Caco-2 (cell line): ENCODE data around the gene VMAC. TPM values are rescaled to one million over a fixed set of nuclear protein-coding genes. Genes with fewer than 3 reads are reported as not detected.
A peak's percentile ranks its signal among the peaks of the same experiment; 100 is the strongest.

ENCODE experiments used
- BruUV-seq: library from RNA; stranded (reverse); fragments of 400-500 nt; replicated peaks from 2 replicates; lab custom pipeline; 2021; lab: Mats Ljungman, UMichigan
- CTCF ChIA-PET: fragments of 300-600 bp; sonication (Branson Sonifier 250); formaldehyde crosslinking; loops from one replicate; lab custom pipeline; 2022; ENCODE audit warnings: antibody characterized with exemption; lab: Charles Lee
- POLR2A ChIA-PET: fragments of 300-600 bp; sonication (Branson Sonifier 250); formaldehyde crosslinking; loops from one replicate; lab custom pipeline; 2022; ENCODE audit warnings: antibody characterized with exemption; lab: Charles Lee
- DNase-seq, 2 experiments: peaks; one replicate each; pipeline versions ENCODE4 v3.0.0 to v3.0.0-alpha.2; 2020 to 2022
- H3K27me3 ChIP-seq: replicated peaks from 2 replicates; pipeline ENCODE4 v1.6.0; 2011; ENCODE audit warnings: low read length; ENCODE audit not compliant: control insufficient read depth, insufficient read depth
- H3K36me3 ChIP-seq: 2 replicates; pipeline ENCODE4 v1.5.1; 2011; ENCODE audit warnings: low read length; ENCODE audit not compliant: control insufficient read depth, insufficient read depth
- H3K4me1 ChIP-seq: fragments of 250-450 bp; sonication (Bioruptor Pico); 2 replicates; pipeline ENCODE4 v1.5.1; 2020; ENCODE audit warnings: mild to moderate bottlenecking
- H3K4me3 ChIP-seq: 2 replicates; pipeline ENCODE4 v1.5.1; 2011; ENCODE audit warnings: low read depth, mild to moderate bottlenecking, control low read depth, low read length
- H3K9me3 ChIP-seq: fragments of 250-450 bp; sonication (Bioruptor Pico); 2 replicates; pipeline ENCODE4 v1.5.1; 2020; ENCODE audit warnings: mild to moderate bottlenecking, moderate library complexity
- H3K27ac Mint-ChIP-seq: one replicate; pipeline ENCODE4 v1.8.0; 2022; ENCODE audit warnings: mixed read lengths; ENCODE audit not compliant: unreplicated experiment
- H3K27me3 Mint-ChIP-seq: one replicate; pipeline ENCODE4 v1.8.0; 2022; ENCODE audit warnings: mixed read lengths; ENCODE audit not compliant: insufficient read depth, unreplicated experiment
- H3K36me3 Mint-ChIP-seq: one replicate; pipeline ENCODE4 v1.8.0; 2022; ENCODE audit warnings: mild to moderate bottlenecking, mixed read lengths; ENCODE audit not compliant: insufficient read depth, unreplicated experiment
- H3K4me1 Mint-ChIP-seq: one replicate; pipeline ENCODE4 v1.8.0; 2022; ENCODE audit warnings: low read depth, mixed read lengths; ENCODE audit not compliant: unreplicated experiment
- H3K4me3 Mint-ChIP-seq: one replicate; pipeline ENCODE4 v1.8.0; 2022; ENCODE audit warnings: mild to moderate bottlenecking, moderate library complexity, mixed read lengths; ENCODE audit not compliant: unreplicated experiment
- H3K9me3 Mint-ChIP-seq: one replicate; pipeline ENCODE4 v1.8.0; 2022; ENCODE audit warnings: mixed read lengths; ENCODE audit not compliant: unreplicated experiment
- intact Hi-C: fragments of 100-400 bp; cut with micrococcal nuclease; formaldehyde crosslinking; loops from one replicate; pipeline ENCODE4 v1.10.0; 2022; ENCODE audit not compliant: unreplicated experiment
- total RNA-seq: library from RNA; stranded (reverse); gene quantifications from 2 replicates; pipeline ENCODE4 v1.2.3, GENCODE V29; 2022
- TF ChIP-seq, protein P1 (sequence below), 2 experiments: fragments of 200-600 bp in 1 of 2; IDR thresholded peaks; 1 replicate in 1 of 2; 2 replicates in 1 of 2; pipeline versions ENCODE4 v1.5.1 to v1.8.0; 2011 to 2022; ENCODE audit warnings: antibody characterized with exemption in 1 of 2, control low read depth in 1 of 2, inconsistent platforms in 1 of 2, low read depth in 1 of 2, low read length in 1 of 2, mild to moderate bottlenecking in 1 of 2, moderate library complexity in 1 of 2; ENCODE audit not compliant: insufficient read depth in 1 of 2, severe bottlenecking in 1 of 2, unreplicated experiment in 1 of 2

Gene VMAC
- total RNA-seq, 1 experiment from 2014 or later, result 4.8 TPM

DNA sequence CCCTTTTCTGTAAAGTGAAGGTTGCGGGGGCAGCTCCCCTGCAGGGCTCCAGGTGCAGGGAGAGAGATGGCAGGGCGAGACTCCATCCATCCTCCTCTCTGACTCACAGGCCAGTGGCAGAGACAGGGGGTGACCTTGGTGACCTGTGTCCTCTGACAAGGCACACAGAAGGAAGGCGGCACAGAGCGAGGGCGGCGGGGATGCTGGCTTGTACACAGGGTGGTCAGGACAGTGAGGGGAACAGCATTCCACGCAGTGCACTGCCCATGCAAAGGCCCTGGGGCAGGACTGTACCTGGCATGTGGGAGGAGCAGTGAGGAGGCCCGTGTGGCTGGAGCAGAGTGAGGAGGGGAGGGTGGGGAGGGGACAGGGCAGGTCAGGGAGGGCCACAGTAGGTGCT, 8.8 kb upstream of the VMAC start:
- intact Hi-C loops, result no loop called here
- no peaks in the 10 kb centered on the region; the same call in 1 of the 2 replicates for H3K36me3 ChIP-seq
- H3K4me3 ChIP-seq, result no peak overlapping the region
- Mint-ChIP-seq H3K36me3 (peaks cover 41% of the 10 kb centered on the region), H3K27me3 (no peaks in the 10 kb centered on the region), H3K4me3 (no peak overlapping the region), H3K27ac (no peak overlapping the region), H3K4me1 (no peaks in the 10 kb centered on the region), H3K9me3 (no peaks in the 10 kb centered on the region)
- no TSS peak for BruUV-seq
- no peaks in the 10 kb centered on the region for H3K27me3 ChIP-seq
- H3K4me1 ChIP-seq, result no peaks in the 10 kb centered on the region
- DNase-seq, result no peak
- no peaks in the 10 kb centered on the region for H3K9me3 ChIP-seq
- ChIA-PET POLR2A (no interaction called here), CTCF (no interaction called here)
- TF ChIP-seq, protein P1, sequence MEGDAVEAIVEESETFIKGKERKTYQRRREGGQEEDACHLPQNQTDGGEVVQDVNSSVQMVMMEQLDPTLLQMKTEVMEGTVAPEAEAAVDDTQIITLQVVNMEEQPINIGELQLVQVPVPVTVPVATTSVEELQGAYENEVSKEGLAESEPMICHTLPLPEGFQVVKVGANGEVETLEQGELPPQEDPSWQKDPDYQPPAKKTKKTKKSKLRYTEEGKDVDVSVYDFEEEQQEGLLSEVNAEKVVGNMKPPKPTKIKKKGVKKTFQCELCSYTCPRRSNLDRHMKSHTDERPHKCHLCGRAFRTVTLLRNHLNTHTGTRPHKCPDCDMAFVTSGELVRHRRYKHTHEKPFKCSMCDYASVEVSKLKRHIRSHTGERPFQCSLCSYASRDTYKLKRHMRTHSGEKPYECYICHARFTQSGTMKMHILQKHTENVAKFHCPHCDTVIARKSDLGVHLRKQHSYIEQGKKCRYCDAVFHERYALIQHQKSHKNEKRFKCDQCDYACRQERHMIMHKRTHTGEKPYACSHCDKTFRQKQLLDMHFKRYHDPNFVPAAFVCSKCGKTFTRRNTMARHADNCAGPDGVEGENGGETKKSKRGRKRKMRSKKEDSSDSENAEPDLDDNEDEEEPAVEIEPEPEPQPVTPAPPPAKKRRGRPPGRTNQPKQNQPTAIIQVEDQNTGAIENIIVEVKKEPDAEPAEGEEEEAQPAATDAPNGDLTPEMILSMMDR (IDR thresholded peaks at IDR 0.05; ENCODE audit: insufficient read depth in 1 of 2, low read depth in 1 of 2, low read length in 1 of 2, severe bottlenecking in 1 of 2, unreplicated experiment in 1 of 2), result no peak

DNA sequence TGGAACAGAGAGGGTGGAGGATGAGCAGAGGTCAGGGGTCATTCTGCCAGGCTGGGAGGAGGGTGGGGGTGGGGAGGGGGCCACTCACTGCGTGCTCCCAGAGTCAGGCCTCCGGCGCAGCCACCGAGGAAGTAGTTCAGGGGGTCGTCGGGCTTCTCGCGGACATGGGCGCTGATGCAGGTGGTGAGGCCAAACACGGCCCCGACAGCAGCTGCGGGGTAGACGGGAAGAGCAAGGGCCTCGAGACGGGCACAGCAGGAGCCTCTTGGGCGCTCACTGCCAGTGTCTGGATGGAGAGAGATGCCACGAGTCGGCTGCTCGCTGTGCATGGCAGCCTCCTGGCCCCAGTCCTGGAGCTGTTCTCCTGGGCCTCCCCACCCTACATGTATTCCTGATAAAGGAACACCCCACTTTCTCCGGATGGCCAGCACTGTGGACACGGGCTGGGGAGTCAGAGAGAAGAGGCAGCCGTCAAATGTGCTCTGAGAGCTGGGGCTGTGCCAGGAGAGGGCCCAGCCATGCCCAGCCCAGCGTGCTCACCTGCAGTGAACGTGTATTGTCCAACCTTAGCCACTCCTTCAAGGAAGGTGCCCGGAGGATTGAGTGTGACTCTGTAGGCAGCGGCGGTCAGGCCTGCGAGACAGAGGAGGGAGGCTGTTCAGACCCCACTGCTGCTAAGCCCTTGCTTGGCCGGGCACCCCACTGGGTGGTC, 8.2 kb upstream of the VMAC start:
- Histone ChIP-seq H3K4me3 (no peak overlapping the region), H3K9me3 (no peaks in the 10 kb centered on the region), H3K4me1 (no peaks in the 10 kb centered on the region), H3K36me3 (no peaks in the 10 kb centered on the region; the same call in 1 of the 2 replicates), H3K27me3 (no peaks in the 10 kb centered on the region)
- H3K9me3 Mint-ChIP-seq, result no peaks in the 10 kb centered on the region
- DNase-seq, result no peak
- intact Hi-C loops, result no loop called here
- no TSS peak for BruUV-seq
- ChIA-PET CTCF (interaction anchor here (1.3 kb wide), 1 partner anchor 93 kb away, joined by 3 read pairs; no protein-coding TSS in a partner anchor), POLR2A (interaction anchor here (0.5 kb wide), 1 partner anchor 61 kb away, joined by 3 read pairs; no protein-coding TSS in a partner anchor)
- TF ChIP-seq, protein P1 (IDR thresholded peaks at IDR 0.05; ENCODE audit: insufficient read depth in 1 of 2, low read depth in 1 of 2, low read length in 1 of 2, severe bottlenecking in 1 of 2, unreplicated experiment in 1 of 2), result no peak
- H3K4me3 Mint-ChIP-seq, result no peak overlapping the region
- no peaks in the 10 kb centered on the region for H3K4me1 Mint-ChIP-seq
- no peaks in the 10 kb centered on the region for H3K27me3 Mint-ChIP-seq
- H3K36me3 Mint-ChIP-seq, result peaks cover 35% of the 10 kb centered on the region
- H3K27ac Mint-ChIP-seq, result no peak overlapping the region

DNA sequence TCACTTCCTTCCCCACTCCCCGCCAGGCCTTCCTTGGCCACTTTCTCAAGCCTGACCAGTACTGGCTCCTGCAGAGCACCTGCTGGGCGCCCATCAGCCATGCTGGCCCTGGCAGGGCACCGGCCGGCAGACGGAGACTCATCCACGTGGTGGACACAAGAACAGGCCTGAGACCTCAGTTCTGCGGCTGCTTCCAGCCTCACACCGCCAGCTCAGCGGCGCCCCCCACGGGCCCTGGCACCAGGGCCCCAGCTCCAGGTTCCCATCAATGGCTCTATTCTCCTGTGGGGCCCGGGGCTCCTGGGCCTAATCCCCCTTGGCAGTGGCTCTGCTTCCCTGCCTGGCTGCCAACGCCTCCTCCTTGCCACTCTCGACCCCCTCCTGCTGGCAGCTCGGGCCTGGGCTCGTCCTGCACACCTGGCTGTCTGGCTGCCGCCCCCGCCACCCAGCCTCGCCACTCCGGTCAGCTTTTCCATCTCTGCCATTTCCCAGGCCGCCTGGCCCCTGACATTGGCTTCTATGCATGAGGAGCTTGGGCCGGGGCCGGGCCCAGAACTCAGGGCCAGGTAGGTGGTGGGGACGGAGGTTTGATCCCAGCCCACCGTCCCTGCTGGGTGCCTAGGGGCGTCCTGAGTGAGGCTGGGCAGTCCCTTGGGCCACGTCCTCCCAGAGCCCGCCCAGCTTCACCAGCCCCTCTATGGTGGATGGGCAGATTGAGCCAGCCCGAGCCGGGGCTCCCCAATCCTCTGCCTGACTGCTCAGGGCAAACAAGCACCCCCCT, 7.3 kb upstream of the VMAC start:
- TF ChIP-seq, protein P1 (IDR thresholded peaks at IDR 0.05; ENCODE audit: insufficient read depth in 1 of 2, low read depth in 1 of 2, low read length in 1 of 2, severe bottlenecking in 1 of 2, unreplicated experiment in 1 of 2), result peak in 1 of 2 experiments; percentile 19
- Mint-ChIP-seq H3K27me3 (no peaks in the 10 kb centered on the region), H3K27ac (peak overlapping the region; percentile 66), H3K36me3 (peaks cover 28% of the 10 kb centered on the region), H3K9me3 (no peaks in the 10 kb centered on the region), H3K4me1 (no peaks in the 10 kb centered on the region), H3K4me3 (no peak overlapping the region)
- Histone ChIP-seq H3K9me3 (no peaks in the 10 kb centered on the region), H3K4me1 (no peaks in the 10 kb centered on the region), H3K36me3 (no peaks in the 10 kb centered on the region; the same call in 1 of the 2 replicates), H3K4me3 (no peak overlapping the region), H3K27me3 (no peaks in the 10 kb centered on the region)
- ChIA-PET CTCF (interaction anchor here (1.3 kb wide), 1 partner anchor 93 kb away, joined by 3 read pairs; no protein-coding TSS in a partner anchor), POLR2A (interaction anchor here (0.5 kb wide), 1 partner anchor 60 kb away, joined by 3 read pairs; no protein-coding TSS in a partner anchor)
- intact Hi-C loops, result no loop called here
- BruUV-seq, result no TSS peak
- no peak for DNase-seq
